HL-60 (cell line): ENCODE results near the gene UTS2B.

Source experiments
- DNase-seq, 2 experiments: peaks; one replicate each; pipeline ENCODE4 v3.0.0-alpha.2; 2010 to 2020; ENCODE audit warnings: low read depth in 1 of 2, low spot score in 1 of 2
- H3K27ac ChIP-seq: fragments of 250-450 bp; sonication (Bioruptor Pico); replicated peaks from 2 replicates; pipeline ENCODE4 v1.5.1; 2020; ENCODE audit warnings: mild to moderate bottlenecking, moderate library complexity
- H3K27me3 ChIP-seq: fragments of 250-450 bp; sonication (Bioruptor Pico); 2 replicates; pipeline ENCODE4 v1.5.1; 2021; ENCODE audit warnings: mild to moderate bottlenecking, moderate library complexity; ENCODE audit not compliant: insufficient read depth, poor library complexity, severe bottlenecking
- H3K4me3 ChIP-seq: replicated peaks from 2 replicates; pipeline ENCODE4 v1.5.1; 2011; ENCODE audit warnings: mild to moderate bottlenecking, control low read depth, low read length; ENCODE audit not compliant: insufficient read depth
- CTCF ChIP-seq: IDR thresholded peaks from one replicate; pipeline ENCODE4 v1.5.1; 2011; ENCODE audit warnings: low read length, control low read depth, inconsistent platforms; ENCODE audit not compliant: insufficient read depth
- GABPA ChIP-seq: IDR thresholded peaks from 2 replicates; pipeline ENCODE4 v1.6.1; 2012; ENCODE audit warnings: low read depth
- POLR2AphosphoS5 ChIP-seq: IDR thresholded peaks from 2 replicates; pipeline ENCODE4 v1.6.1; 2012; ENCODE audit warnings: low read depth
- SPI1 ChIP-seq: IDR thresholded peaks from 2 replicates; pipeline ENCODE4 v1.6.1; 2012; ENCODE audit warnings: low read depth, mild to moderate bottlenecking, borderline replicate concordance
- TF ChIP-seq, protein P1 (sequence below): IDR thresholded peaks from 2 replicates; pipeline ENCODE4 v1.6.1; 2012; ENCODE audit warnings: low read depth; ENCODE audit not compliant: insufficient replicate concordance

Gene UTS2B

DNA sequence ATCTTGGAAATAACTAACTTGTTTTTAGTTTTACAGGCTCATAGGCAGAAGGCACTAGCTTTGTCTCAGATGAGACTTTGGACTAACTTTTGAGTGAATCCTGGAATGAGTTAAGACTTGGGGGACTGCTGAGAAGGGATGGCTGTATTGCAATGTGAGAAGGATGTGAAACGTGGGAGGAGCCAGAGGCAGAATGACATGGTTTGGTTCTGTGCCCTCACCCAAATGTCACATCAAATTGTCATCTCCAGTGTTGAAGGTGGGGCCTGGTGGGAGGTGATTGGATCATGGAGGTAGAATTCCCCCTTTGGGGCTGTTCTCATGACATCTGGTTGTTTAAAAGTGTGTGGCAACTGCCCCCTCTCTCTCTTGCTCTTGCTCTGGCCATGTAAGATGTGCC lies 29.9 kb downstream of the UTS2B start:
- TF ChIP-seq, protein P1, sequence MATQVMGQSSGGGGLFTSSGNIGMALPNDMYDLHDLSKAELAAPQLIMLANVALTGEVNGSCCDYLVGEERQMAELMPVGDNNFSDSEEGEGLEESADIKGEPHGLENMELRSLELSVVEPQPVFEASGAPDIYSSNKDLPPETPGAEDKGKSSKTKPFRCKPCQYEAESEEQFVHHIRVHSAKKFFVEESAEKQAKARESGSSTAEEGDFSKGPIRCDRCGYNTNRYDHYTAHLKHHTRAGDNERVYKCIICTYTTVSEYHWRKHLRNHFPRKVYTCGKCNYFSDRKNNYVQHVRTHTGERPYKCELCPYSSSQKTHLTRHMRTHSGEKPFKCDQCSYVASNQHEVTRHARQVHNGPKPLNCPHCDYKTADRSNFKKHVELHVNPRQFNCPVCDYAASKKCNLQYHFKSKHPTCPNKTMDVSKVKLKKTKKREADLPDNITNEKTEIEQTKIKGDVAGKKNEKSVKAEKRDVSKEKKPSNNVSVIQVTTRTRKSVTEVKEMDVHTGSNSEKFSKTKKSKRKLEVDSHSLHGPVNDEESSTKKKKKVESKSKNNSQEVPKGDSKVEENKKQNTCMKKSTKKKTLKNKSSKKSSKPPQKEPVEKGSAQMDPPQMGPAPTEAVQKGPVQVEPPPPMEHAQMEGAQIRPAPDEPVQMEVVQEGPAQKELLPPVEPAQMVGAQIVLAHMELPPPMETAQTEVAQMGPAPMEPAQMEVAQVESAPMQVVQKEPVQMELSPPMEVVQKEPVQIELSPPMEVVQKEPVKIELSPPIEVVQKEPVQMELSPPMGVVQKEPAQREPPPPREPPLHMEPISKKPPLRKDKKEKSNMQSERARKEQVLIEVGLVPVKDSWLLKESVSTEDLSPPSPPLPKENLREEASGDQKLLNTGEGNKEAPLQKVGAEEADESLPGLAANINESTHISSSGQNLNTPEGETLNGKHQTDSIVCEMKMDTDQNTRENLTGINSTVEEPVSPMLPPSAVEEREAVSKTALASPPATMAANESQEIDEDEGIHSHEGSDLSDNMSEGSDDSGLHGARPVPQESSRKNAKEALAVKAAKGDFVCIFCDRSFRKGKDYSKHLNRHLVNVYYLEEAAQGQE: no peak
- no peak for TF ChIP-seq GABPA
- no peak for TF ChIP-seq POLR2AphosphoS5
- no peak for TF ChIP-seq SPI1
- TF ChIP-seq CTCF: no peak
- no peak overlapping the region for H3K27ac ChIP-seq
- DNase-seq: no peak
- H3K27me3 ChIP-seq: no peaks in the 10 kb centered on the region
- no peak overlapping the region for H3K4me3 ChIP-seq

- DNase-seq: no peak
- Histone ChIP-seq H3K27ac (no peak overlapping the region), H3K27me3 (no peaks in the 10 kb centered on the region), H3K4me3 (no peak overlapping the region)
- TF ChIP-seq CTCF: no peak
- TF ChIP-seq SPI1: no peak
- TF ChIP-seq POLR2AphosphoS5: no peak
- TF ChIP-seq, protein P1: no peak
- no peak for TF ChIP-seq GABPA
These were observed 31.5 kb downstream of the UTS2B start for GRCh38 chr3:191298846-191299245.

DNA sequence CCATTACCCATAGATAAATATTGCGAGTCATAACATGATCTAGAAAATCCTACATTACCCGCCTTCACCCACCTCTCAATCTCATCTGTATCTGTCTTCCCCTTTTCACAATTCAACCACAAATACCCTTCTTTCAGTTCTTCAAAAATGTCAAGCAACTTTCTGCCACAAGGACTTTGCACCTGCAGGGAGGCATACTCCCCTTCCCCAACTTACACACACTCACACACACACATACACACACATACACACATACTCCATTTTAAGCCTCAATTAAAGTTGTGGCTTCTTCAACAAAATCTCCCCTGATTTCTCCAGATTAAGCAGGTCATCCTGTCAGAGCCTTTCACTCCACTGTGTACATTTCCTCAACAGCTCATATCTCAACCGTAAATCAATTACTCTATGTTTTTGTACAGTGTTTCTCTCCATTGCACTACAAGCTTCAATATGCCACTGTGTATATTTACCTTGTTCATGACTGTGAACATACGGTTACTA lies 34.2 kb downstream of the UTS2B start:
- Histone ChIP-seq H3K4me3 (no peak overlapping the region), H3K27me3 (no peaks in the 10 kb centered on the region), H3K27ac (no peak overlapping the region)
- no peak for TF ChIP-seq CTCF
- peak; percentile 87 for TF ChIP-seq SPI1
- peak in 1 of 2 experiments; percentile 14 for DNase-seq

- no peak for TF ChIP-seq GABPA
- TF ChIP-seq, protein P1: no peak
- no peak for TF ChIP-seq POLR2AphosphoS5
- no peak for TF ChIP-seq CTCF
- TF ChIP-seq SPI1: no peak
- Histone ChIP-seq H3K27me3 (no peaks in the 10 kb centered on the region), H3K4me3 (no peak overlapping the region), H3K27ac (no peak overlapping the region)
- no peak for DNase-seq
These were observed 36.0 kb downstream of the UTS2B start for GRCh38 chr3:191294291-191294690.
